Small intestine (tissue), 7 donors: ENCODE data around the gene PLB1. TPM values are rescaled to one million over a fixed set of nuclear protein-coding genes. Genes with fewer than 3 reads are reported as not detected.

ENCODE experiments used
- DNase-seq, 2 donors: peaks; one replicate each; pipeline versions ENCODE4 v3.0.0 to v3.0.0-alpha.2; 2013
- FAIRE-seq: peaks from 2 replicates; lab custom pipeline; 2012; peaks lifted over from hg19 to GRCh38; lab: Jason Lieb, UNC
- H3K27ac ChIP-seq, 3 donors: one replicate each; pipeline ENCODE4 v1.5.1; 2013; ENCODE audit warnings: low read length in 2 of 3, mild to moderate bottlenecking in 2 of 3, control low read depth in 1 of 3, inconsistent platforms in 1 of 3, low read depth in 1 of 3, moderate library complexity in 1 of 3
- H3K27me3 ChIP-seq, 3 donors: one replicate each; pipeline ENCODE4 v1.6.1; 2013; ENCODE audit warnings: low read length in 3 of 3, inconsistent platforms in 1 of 3; ENCODE audit not compliant: control insufficient read depth in 3 of 3, insufficient read depth in 3 of 3
- H3K36me3 ChIP-seq, 3 donors: one replicate each; pipeline ENCODE4 v1.6.1; 2013; ENCODE audit warnings: low read length in 3 of 3, inconsistent platforms in 1 of 3, low read depth in 1 of 3, mild to moderate bottlenecking in 1 of 3, moderate library complexity in 1 of 3; ENCODE audit not compliant: control insufficient read depth in 3 of 3, insufficient read depth in 2 of 3
- H3K4me1 ChIP-seq, 3 donors: one replicate each; pipeline ENCODE4 v1.6.1; 2013; ENCODE audit warnings: low read length in 2 of 3, inconsistent platforms in 1 of 3, low read depth in 1 of 3, mild to moderate bottlenecking in 1 of 3, moderate library complexity in 1 of 3; ENCODE audit not compliant: control insufficient read depth in 3 of 3, insufficient read depth in 2 of 3
- H3K4me3 ChIP-seq, 3 donors: one replicate each; pipeline ENCODE4 v1.5.1; 2013; ENCODE audit warnings: low read length in 3 of 3, control low read depth in 1 of 3, inconsistent platforms in 1 of 3, low read depth in 1 of 3, mild to moderate bottlenecking in 1 of 3, moderate library complexity in 1 of 3
- H3K9me3 ChIP-seq, 2 donors: one replicate each; pipeline ENCODE4 v1.6.1; 2013; ENCODE audit warnings: low read depth in 1 of 2, low read length in 1 of 2; ENCODE audit not compliant: control insufficient read depth in 2 of 2, insufficient read depth in 1 of 2
- WGBS, 3 donors: extraction: QIAGEN DNeasy Blood & Tissue Kit; methylation state at CpG; one replicate each; pipeline ENCODE4 v1.1.7; 2013; 5-methylcytosine and 5-hydroxymethylcytosine counted together
- polyA plus RNA-seq, 4 donors: library from polyadenylated mRNA; stranded (reverse) in 3 of 4; unstranded in 1 of 4; fragments of 200-250 nt in 3 of 4; fragments of 120-200 nt in 1 of 4; gene quantifications; one replicate each; pipeline versions ENCODE4 v1.2.1 to v1.2.3, GENCODE V29; 2013
- donor health status: healthy with polysubstance abuse.
- donor health status: control.
- donor health status: control.
- donor health status: Bipolar disorder and iron deficiency.
- donor health status: healthy.

PLB1 gene
- polyA plus RNA-seq, 4 donors: 0.45 to 125 (median 1.1) TPM

DNA sequence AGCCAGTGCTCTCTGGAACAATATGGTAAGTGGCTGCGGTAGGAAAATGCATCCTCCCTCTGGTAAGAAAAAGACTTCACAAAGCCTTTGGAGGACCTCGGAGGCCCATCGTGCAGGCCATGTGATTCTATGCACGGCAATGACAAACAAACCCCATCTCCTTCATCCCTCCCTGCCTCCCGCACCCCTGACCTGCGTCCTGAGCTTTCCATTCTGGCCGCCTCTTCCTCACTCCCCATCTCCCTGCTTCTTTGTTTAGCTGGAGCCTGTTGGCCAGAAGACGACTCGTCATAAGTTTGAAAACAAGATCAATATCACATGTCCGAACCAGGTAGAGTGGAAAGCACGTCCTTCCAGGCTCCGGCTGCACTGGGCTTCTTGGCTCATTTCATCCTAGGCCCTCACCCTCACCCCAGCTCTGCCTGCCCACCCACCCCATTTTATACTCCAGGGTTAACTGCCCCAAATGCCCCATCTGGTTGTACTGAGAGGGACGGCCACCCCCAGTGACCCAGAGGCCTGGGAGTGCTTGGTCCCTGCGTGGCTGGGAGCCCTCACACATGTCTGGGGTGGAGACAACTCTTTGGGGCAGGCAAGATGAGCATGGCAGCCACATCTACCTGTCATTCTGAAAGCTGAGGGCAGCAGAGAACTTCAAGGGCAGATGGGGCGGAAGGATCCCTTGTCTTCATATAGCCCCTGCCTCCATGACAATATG, 94.0 kb downstream of the PLB1 start:
- no peaks in the 10 kb centered on the region for H3K27me3 ChIP-seq
- FAIRE-seq: no peak
- no peaks in the 10 kb centered on the region for H3K9me3 ChIP-seq
- no peaks in the 10 kb centered on the region for H3K36me3 ChIP-seq
- H3K4me1 ChIP-seq: peaks cover 0 to 16% (median 2%) of the 10 kb centered on the region in 3 donors
- H3K4me3 ChIP-seq: no peak overlapping the region
- H3K27ac ChIP-seq: no peak overlapping the region
- 91 to 93% (median 92%) methylated on average over 15 of the region's 15 CpGs for WGBS, 3 donors
- no peak for DNase-seq

GRCh38 chr2:28590496-28591301, 94.8 kb downstream of the PLB1 start:
- no peaks in the 10 kb centered on the region for H3K9me3 ChIP-seq

GRCh38 chr2:28591711-28592335, 96.0 kb downstream of the PLB1 start:
- FAIRE-seq (no peak), DNase-seq (no peak)
- Histone ChIP-seq H3K27me3 (no peaks in the 10 kb centered on the region), H3K27ac (no peak overlapping the region), H3K4me3 (no peak overlapping the region), H3K4me1 (peaks cover 0 to 17% (median 2%) of the 10 kb centered on the region in 3 donors), H3K9me3 (no peaks in the 10 kb centered on the region), H3K36me3 (no peaks in the 10 kb centered on the region)
- 84 to 94% (median 90%) methylated on average over 9 of the region's 9 CpGs for WGBS, 3 donors

More at GRCh38 chr2:28590496-28591301, 94.8 kb downstream of the PLB1 start:
- Histone ChIP-seq H3K4me3 (no peak overlapping the region), H3K36me3 (no peaks in the 10 kb centered on the region), H3K27me3 (no peaks in the 10 kb centered on the region), H3K4me1 (peaks cover 0 to 17% (median 2%) of the 10 kb centered on the region in 3 donors), H3K27ac (no peak overlapping the region)
- DNase-seq (no peak), FAIRE-seq (no peak)
- WGBS, 3 donors: 82 to 92% (median 85%) methylated on average over 13 of the region's 13 CpGs

- peaks cover 0 to 17% (median 2%) of the 10 kb centered on the region in 3 donors for H3K4me1 ChIP-seq
- H3K4me3 ChIP-seq: no peak overlapping the region
- H3K9me3 ChIP-seq: no peaks in the 10 kb centered on the region
- no peaks in the 10 kb centered on the region for H3K36me3 ChIP-seq
- WGBS, 3 donors: 98 to 100% (median 100%) methylated on average over 3 of the region's 3 CpGs
- DNase-seq (no peak), FAIRE-seq (no peak)
- H3K27ac ChIP-seq: no peak overlapping the region
- H3K27me3 ChIP-seq: no peaks in the 10 kb centered on the region
These were observed 96.6 kb downstream of the PLB1 start for GRCh38 chr2:28592481-28592880.

GRCh38 chr2:28593160-28593755, 97.4 kb downstream of the PLB1 start:
- DNase-seq (peak; percentile 9 to 23), FAIRE-seq (no peak)
- Histone ChIP-seq H3K4me1 (peaks cover 0 to 17% (median 2%) of the 10 kb centered on the region in 3 donors), H3K27ac (no peak overlapping the region), H3K27me3 (no peaks in the 10 kb centered on the region), H3K4me3 (no peak overlapping the region), H3K36me3 (no peaks in the 10 kb centered on the region), H3K9me3 (no peaks in the 10 kb centered on the region)
- WGBS, 3 donors: 36 to 65% (median 46%) methylated on average over 11 of the region's 11 CpGs

DNA sequence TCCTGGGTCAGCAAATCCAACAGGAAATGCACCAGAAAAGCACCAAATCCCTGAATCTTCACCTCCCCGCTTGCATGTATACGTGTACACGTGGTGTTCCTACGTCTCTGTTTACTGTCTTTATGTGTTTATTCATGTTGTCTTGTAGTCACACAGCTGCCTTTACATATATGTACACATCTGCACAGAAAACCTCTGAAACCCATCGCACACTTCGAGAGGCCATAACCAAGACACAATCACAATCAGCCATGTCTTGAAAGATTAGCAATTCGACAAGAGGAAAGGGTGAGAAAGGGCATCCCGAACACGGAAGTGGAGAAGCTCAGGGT, 98.1 kb downstream of the PLB1 start:
- Histone ChIP-seq H3K27ac (peak overlapping the region in 2 of 3 donors; percentile 65 to 86), H3K27me3 (no peaks in the 10 kb centered on the region), H3K4me1 (peaks cover 0 to 17% (median 2%) of the 10 kb centered on the region in 3 donors), H3K36me3 (no peaks in the 10 kb centered on the region), H3K4me3 (no peak overlapping the region), H3K9me3 (no peaks in the 10 kb centered on the region)
- no peak for DNase-seq
- WGBS, 3 donors: 22 to 44% (median 29%) methylated on average over 9 of the region's 9 CpGs
- no peak for FAIRE-seq

GRCh38 chr2:28594332-28595108, 98.7 kb downstream of the PLB1 start:
- DNase-seq: peak; percentile 96
- no peak for FAIRE-seq
- WGBS, 3 donors: 11 to 24% (median 13%) methylated on average over 20 of the region's 20 CpGs
- no peak overlapping the region for H3K4me3 ChIP-seq
- no peaks in the 10 kb centered on the region for H3K36me3 ChIP-seq
- no peaks in the 10 kb centered on the region for H3K27me3 ChIP-seq
- H3K4me1 ChIP-seq: peaks cover 0 to 17% (median 2%) of the 10 kb centered on the region in 3 donors
- peak overlapping the region; percentile 65 to 86 (median 66) for H3K27ac ChIP-seq
- H3K9me3 ChIP-seq: no peaks in the 10 kb centered on the region
